PC-3 (cell line): ENCODE results near the gene VPS35L. TPM values are rescaled to one million over a fixed set of nuclear protein-coding genes. Genes with fewer than 3 reads are reported as not detected.

Experiments
- ATAC-seq: fragments of 200-7000 bp; cut with Tn5 transposase; 2 replicates; pipeline ENCODE4 v1.9.1; 2020; ENCODE audit warnings: mild to moderate bottlenecking, moderate library complexity
- BruUV-seq: library from RNA; stranded (reverse); fragments of 400-500 nt; replicated peaks from 2 replicates; lab custom pipeline; 2021; lab: Mats Ljungman, UMichigan
- CTCF ChIA-PET: fragments of 300-600 bp; sonication (Branson Sonifier 250); formaldehyde crosslinking; loops from one replicate; lab custom pipeline; 2022; ENCODE audit warnings: antibody characterized with exemption; lab: Charles Lee
- POLR2A ChIA-PET: fragments of 300-600 bp; sonication (Branson Sonifier 250); formaldehyde crosslinking; loops from one replicate; lab custom pipeline; 2022; ENCODE audit warnings: antibody characterized with exemption; ENCODE audit not compliant: unreplicated experiment; lab: Charles Lee
- DNase-seq: peaks from one replicate; pipeline ENCODE4 v3.0.0-alpha.2; 2015
- H2AFZ ChIP-seq: fragments of 300-600 bp; sonication (generic); 2 replicates; pipeline ENCODE4 v1.6.0; 2016; ENCODE audit warnings: antibody characterized with exemption, low read length
- H3F3A ChIP-seq: fragments of 300-600 bp; sonication (generic); one replicate; pipeline ENCODE4 v1.6.0; 2017; ENCODE audit warnings: antibody characterized with exemption, low read length, control low read depth, mild to moderate bottlenecking; ENCODE audit not compliant: unreplicated experiment
- H3K27ac ChIP-seq: fragments of 300-600 bp; sonication (generic); 2 replicates; pipeline ENCODE4 v1.5.1; 2016; ENCODE audit warnings: mild to moderate bottlenecking, low read length
- H3K27me3 ChIP-seq: fragments of 300-600 bp; sonication (generic); 2 replicates; pipeline ENCODE4 v1.6.1; 2016; ENCODE audit warnings: low read length, mixed read lengths
- H3K36me3 ChIP-seq: fragments of 300-600 bp; sonication (generic); 2 replicates; pipeline ENCODE4 v1.6.1; 2016; ENCODE audit warnings: low read depth, mixed run types, low read length, mixed read lengths
- H3K4me1 ChIP-seq: fragments of 300-600 bp; sonication (generic); 2 replicates; pipeline ENCODE4 v1.5.1; 2016; ENCODE audit warnings: low read length; ENCODE audit not compliant: insufficient read depth
- H3K4me2 ChIP-seq: fragments of 300-600 bp; sonication (generic); 2 replicates; pipeline ENCODE4 v1.6.0; 2016; ENCODE audit warnings: low read length
- H3K4me3 ChIP-seq: fragments of 300-600 bp; sonication (generic); 2 replicates; pipeline ENCODE4 v1.5.1; 2016; ENCODE audit warnings: mild to moderate bottlenecking, low read length, mixed read lengths
- H3K79me2 ChIP-seq: fragments of 300-600 bp; sonication (generic); 2 replicates; pipeline ENCODE4 v1.6.1; 2017; ENCODE audit warnings: low read length, mixed read lengths
- H3K9ac ChIP-seq: fragments of 300-600 bp; sonication (generic); 2 replicates; pipeline ENCODE4 v1.6.0; 2016; ENCODE audit warnings: mild to moderate bottlenecking, low read length
- H3K9me2 ChIP-seq: fragments of 300-600 bp; sonication (generic); replicated peaks from 2 replicates; pipeline ENCODE4 v1.6.1; 2016; ENCODE audit warnings: mixed run types, low read length, mixed read lengths
- H3K9me3 ChIP-seq: fragments of 300-600 bp; sonication (generic); 2 replicates; pipeline ENCODE4 v1.6.1; 2016; ENCODE audit warnings: low read length, mixed read lengths
- H4K20me1 ChIP-seq: fragments of 300-600 bp; sonication (generic); 2 replicates; pipeline ENCODE4 v1.6.1; 2016; ENCODE audit warnings: low read length, mixed read lengths
- CTCF ChIP-seq: fragments of 300-600 bp; sonication (generic); conservative IDR thresholded peaks from 2 replicates; pipeline ENCODE4 v1.5.1; 2017; ENCODE audit warnings: antibody characterized with exemption, low read depth, mild to moderate bottlenecking, low read length
- EZH2 ChIP-seq: fragments of 300-600 bp; sonication (generic); IDR thresholded peaks from one replicate; pipeline ENCODE4 v1.6.1; 2017; ENCODE audit warnings: antibody characterized with exemption, mild to moderate bottlenecking, low read length; ENCODE audit not compliant: unreplicated experiment
- EZH2phosphoT487 ChIP-seq: fragments of 300-600 bp; sonication (generic); IDR thresholded peaks from 2 replicates; pipeline ENCODE4 v1.6.1; 2018; ENCODE audit warnings: mild to moderate bottlenecking, antibody characterized with exemption, low read length, borderline replicate concordance
- intact Hi-C: fragments of 100-400 bp; cut with micrococcal nuclease; formaldehyde crosslinking; loops from 2 replicates; pipeline ENCODE4 v1.9.0; 2023
- total RNA-seq: library from RNA; depleted of rRNA; stranded (reverse); fragments of >200 nt; gene quantifications from 2 replicates; pipeline ENCODE4 v1.2.3, GENCODE V29; 2014

VPS35L gene
- total RNA-seq, 1 experiment from 2014 or later: 2.9 TPM

- Histone ChIP-seq H3K27me3 (no peaks in the 10 kb centered on the region), H3K4me2 (no peak overlapping the region), H3K36me3 (no peaks in the 10 kb centered on the region), H3K9me2 (no peaks in the 10 kb centered on the region), H3K27ac (no peak overlapping the region), H3K9me3 (no peaks in the 10 kb centered on the region), H4K20me1 (no peaks in the 10 kb centered on the region), H3K79me2 (no peaks in the 10 kb centered on the region), H3K4me3 (no peak overlapping the region), H3K9ac (no peak overlapping the region), H2AFZ (no peak overlapping the region), H3K4me1 (peaks cover 11% of the 10 kb centered on the region), H3F3A (no peaks in the 10 kb centered on the region)
- CTCF ChIA-PET: no interaction called here
- POLR2A ChIA-PET: interaction anchor here (0.6 kb wide), 1 partner anchor 685 kb away, joined by 4 read pairs; no protein-coding TSS in a partner anchor
- DNase-seq (no peak), ATAC-seq (no peak)
- TF ChIP-seq EZH2phosphoT487: no peak
- intact Hi-C loops: no loop called here
- BruUV-seq: no TSS peak
These were observed 81.1 kb downstream of the VPS35L start for GRCh38 chr16:19636436-19637267.

GRCh38 chr16:19639986-19640421, 84.5 kb downstream of the VPS35L start:
- Histone ChIP-seq H3F3A (no peaks in the 10 kb centered on the region), H3K27me3 (no peaks in the 10 kb centered on the region), H3K4me1 (peaks cover 11% of the 10 kb centered on the region), H3K36me3 (no peaks in the 10 kb centered on the region), H3K9ac (no peak overlapping the region), H3K27ac (no peak overlapping the region), H3K9me3 (no peaks in the 10 kb centered on the region), H3K79me2 (no peaks in the 10 kb centered on the region), H3K9me2 (no peaks in the 10 kb centered on the region), H3K4me3 (no peak overlapping the region), H3K4me2 (no peak overlapping the region), H4K20me1 (no peaks in the 10 kb centered on the region), H2AFZ (no peak overlapping the region)
- DNase-seq (no peak), ATAC-seq (no peak)
- CTCF ChIA-PET: no interaction called here
- POLR2A ChIA-PET: no interaction called here
- TF ChIP-seq EZH2 (no peak), CTCF (no peak), EZH2phosphoT487 (no peak)
- BruUV-seq: no TSS peak
- intact Hi-C loops: no loop called here

GRCh38 chr16:19642501-19642900, 87.0 kb downstream of the VPS35L start:
- Histone ChIP-seq H3K4me1 (peaks cover 11% of the 10 kb centered on the region), H3K79me2 (no peaks in the 10 kb centered on the region), H3F3A (no peaks in the 10 kb centered on the region), H3K4me3 (no peak overlapping the region), H3K9me2 (no peaks in the 10 kb centered on the region), H3K36me3 (no peaks in the 10 kb centered on the region), H3K4me2 (no peak overlapping the region), H4K20me1 (no peaks in the 10 kb centered on the region), H2AFZ (no peak overlapping the region), H3K9ac (no peak overlapping the region), H3K27ac (no peak overlapping the region), H3K27me3 (no peaks in the 10 kb centered on the region), H3K9me3 (no peaks in the 10 kb centered on the region)
- BruUV-seq: no TSS peak
- intact Hi-C loops: no loop called here
- ChIA-PET CTCF (no interaction called here), POLR2A (no interaction called here)
- DNase-seq (no peak), ATAC-seq (no peak)
- no peak for TF ChIP-seq CTCF
- TF ChIP-seq EZH2phosphoT487: no peak
- no peak for TF ChIP-seq EZH2
